ENCODE data around the gene ISOC2.

The ISOC2 gene

GRCh38 chr19:55471266-55471665 is 9.8 kb upstream of the ISOC2 start:
- Histone ChIP-seq H3K9ac (ENCODE audit: low read depth, low read length) (no peak overlapping the region), H3K4me3 (ENCODE audit: low read length) (no peak overlapping the region), H3K27ac (ENCODE audit: low read length) (no peak overlapping the region)

GRCh38 chr19:55468054-55468393 is 6.6 kb upstream of the ISOC2 start:
- Histone ChIP-seq H3K36me3 (ENCODE audit: insufficient read depth, low read depth, low read length) (no peaks in the 10 kb centered on the region), H3K9me3 (ENCODE audit: insufficient read depth, low read depth, low read length) (no peaks in the 10 kb centered on the region), H3K4me3 (ENCODE audit: low read length) (no peak overlapping the region), H3K4me1 (ENCODE audit: insufficient read depth, low read length) (peaks cover 6% of the 10 kb centered on the region; the same call in 1 of the 2 replicates), H3K9ac (ENCODE audit: low read depth, low read length) (no peak overlapping the region), H3K27me3 (ENCODE audit: insufficient read depth, low read length) (peaks cover 40% of the 10 kb centered on the region), H3K27ac (ENCODE audit: low read length) (no peak overlapping the region)

More at GRCh38 chr19:55471266-55471665, 9.8 kb upstream of the ISOC2 start:
- Histone ChIP-seq H3K4me1 (ENCODE audit: insufficient read depth, low read length) (no peaks in the 10 kb centered on the region; the same call in 1 of the 2 replicates), H3K9me3 (ENCODE audit: insufficient read depth, low read depth, low read length) (no peaks in the 10 kb centered on the region), H3K27me3 (ENCODE audit: insufficient read depth, low read length) (peaks cover 11% of the 10 kb centered on the region), H3K36me3 (ENCODE audit: insufficient read depth, low read depth, low read length) (no peaks in the 10 kb centered on the region)

GRCh38 chr19:55467236-55468053 is 6.0 kb upstream of the ISOC2 start:
- Histone ChIP-seq H3K9ac (ENCODE audit: low read depth, low read length) (no peak overlapping the region), H3K27ac (ENCODE audit: low read length) (no peak overlapping the region), H3K27me3 (ENCODE audit: insufficient read depth, low read length) (peaks cover 45% of the 10 kb centered on the region), H3K36me3 (ENCODE audit: insufficient read depth, low read depth, low read length) (no peaks in the 10 kb centered on the region), H3K9me3 (ENCODE audit: insufficient read depth, low read depth, low read length) (no peaks in the 10 kb centered on the region), H3K4me3 (ENCODE audit: low read length) (no peak overlapping the region), H3K4me1 (ENCODE audit: insufficient read depth, low read length) (peaks cover 6% of the 10 kb centered on the region; the same call in 1 of the 2 replicates)

GRCh38 chr19:55466241-55466614 is 4.8 kb upstream of the ISOC2 start:
- peaks cover 49% of the 10 kb centered on the region for H3K27me3 ChIP-seq (ENCODE audit: insufficient read depth, low read length)

DNA sequence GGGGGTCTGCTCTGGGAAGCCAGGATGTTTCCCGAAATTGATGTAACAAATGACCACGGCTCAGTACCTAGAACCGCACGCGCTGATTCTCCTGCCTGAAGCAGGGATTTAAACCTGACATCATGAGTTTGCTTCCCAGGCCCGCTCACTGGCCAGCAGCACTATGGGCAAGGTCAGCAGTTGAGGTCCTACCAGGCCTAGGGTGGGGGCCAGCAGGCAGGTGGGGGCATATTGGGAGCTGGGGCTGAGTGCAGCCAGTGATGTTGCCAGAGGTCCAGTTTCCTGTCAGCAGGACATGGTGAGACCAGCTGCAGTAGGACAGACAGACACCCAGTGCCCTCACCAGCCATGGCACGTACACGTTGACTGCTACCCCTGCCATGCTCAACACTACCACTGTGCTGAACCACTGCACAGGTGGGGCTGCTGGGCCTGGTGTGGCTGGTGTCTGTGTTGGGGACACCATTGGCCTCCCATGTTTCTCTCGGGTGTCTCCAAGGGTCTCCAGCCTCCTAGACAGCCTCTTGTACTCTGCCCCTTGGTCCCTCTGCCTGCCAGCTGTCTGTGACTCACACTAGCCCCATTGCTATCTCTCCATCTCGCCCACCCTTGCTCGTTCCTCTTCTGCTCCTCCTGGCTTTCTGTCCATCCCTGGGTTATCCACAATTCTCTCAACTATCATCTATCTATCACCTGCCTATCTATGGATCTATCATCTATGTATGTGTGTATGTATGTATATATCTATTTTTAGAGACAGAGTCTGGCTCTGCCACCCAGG is 4.2 kb upstream of the ISOC2 start:
- H3K27ac ChIP-seq (ENCODE audit: low read length), result no peak overlapping the region
- no peak overlapping the region; the same call in 1 of the 2 replicates for H3K9ac ChIP-seq (ENCODE audit: low read depth, low read length)
- no peaks in the 10 kb centered on the region for H3K36me3 ChIP-seq (ENCODE audit: insufficient read depth, low read depth, low read length)
- peaks cover 49% of the 10 kb centered on the region for H3K27me3 ChIP-seq (ENCODE audit: insufficient read depth, low read length)
- no peak overlapping the region for H3K4me3 ChIP-seq (ENCODE audit: low read length)
- H3K9me3 ChIP-seq (ENCODE audit: insufficient read depth, low read depth, low read length), result no peaks in the 10 kb centered on the region
- H3K4me1 ChIP-seq (ENCODE audit: insufficient read depth, low read length), result peaks cover 6% of the 10 kb centered on the region; the same call in 1 of the 2 replicates

More at GRCh38 chr19:55466241-55466614, 4.8 kb upstream of the ISOC2 start:
- Histone ChIP-seq H3K36me3 (ENCODE audit: insufficient read depth, low read depth, low read length) (no peaks in the 10 kb centered on the region), H3K9me3 (ENCODE audit: insufficient read depth, low read depth, low read length) (no peaks in the 10 kb centered on the region), H3K4me1 (ENCODE audit: insufficient read depth, low read length) (peaks cover 6% of the 10 kb centered on the region; the same call in 1 of the 2 replicates), H3K4me3 (ENCODE audit: low read length) (no peak overlapping the region), H3K9ac (ENCODE audit: low read depth, low read length) (no peak overlapping the region), H3K27ac (ENCODE audit: low read length) (no peak overlapping the region)

DNA sequence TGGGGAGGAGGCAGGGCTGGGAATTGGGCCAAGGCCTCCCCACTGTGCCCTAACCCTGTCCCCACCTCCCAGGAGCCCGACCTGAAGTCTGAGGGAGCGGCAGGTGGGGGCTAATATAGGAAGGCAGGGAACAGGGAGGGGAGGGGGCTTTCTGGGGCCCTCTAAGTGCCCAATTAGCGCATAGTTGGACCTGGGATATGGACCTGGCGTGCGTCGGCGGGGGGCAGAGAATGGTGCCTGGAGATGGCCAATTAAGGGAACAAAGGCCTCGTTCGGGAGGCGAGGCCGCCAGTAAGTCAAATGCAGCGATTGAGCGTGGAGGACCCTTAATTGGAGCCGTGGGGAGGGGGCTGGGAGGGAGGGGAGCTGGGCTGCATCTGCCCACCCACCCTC is 3.2 kb upstream of the ISOC2 start, which contains the start of gene C19orf85:
C19orf85 (minus strand) TSS at position 90 of the 393 bp plus-strand sequence. CDS start 197 bp downstream, outside the sequence.
- H3K27ac ChIP-seq (ENCODE audit: low read length), result no peak within 1 kb of the TSS
- H3K4me1 ChIP-seq (ENCODE audit: insufficient read depth, low read length), result peaks cover 14% of the 10 kb centered on the region; the same call in 1 of the 2 replicates
- H3K27me3 ChIP-seq (ENCODE audit: insufficient read depth, low read length), result peaks cover 49% of the 10 kb centered on the region
- 0 out of 2 replicates have a peak within 1 kb of the TSS, but pooled peaks have one; percentile 26 for H3K4me3 ChIP-seq (ENCODE audit: low read length)
- peak within 1 kb of the TSS; percentile 27; the same call in 1 of the 2 replicates for H3K9ac ChIP-seq (ENCODE audit: low read depth, low read length)
- no peaks in the 10 kb centered on the region for H3K36me3 ChIP-seq (ENCODE audit: insufficient read depth, low read depth, low read length)
- no peaks in the 10 kb centered on the region for H3K9me3 ChIP-seq (ENCODE audit: insufficient read depth, low read depth, low read length)

DNA sequence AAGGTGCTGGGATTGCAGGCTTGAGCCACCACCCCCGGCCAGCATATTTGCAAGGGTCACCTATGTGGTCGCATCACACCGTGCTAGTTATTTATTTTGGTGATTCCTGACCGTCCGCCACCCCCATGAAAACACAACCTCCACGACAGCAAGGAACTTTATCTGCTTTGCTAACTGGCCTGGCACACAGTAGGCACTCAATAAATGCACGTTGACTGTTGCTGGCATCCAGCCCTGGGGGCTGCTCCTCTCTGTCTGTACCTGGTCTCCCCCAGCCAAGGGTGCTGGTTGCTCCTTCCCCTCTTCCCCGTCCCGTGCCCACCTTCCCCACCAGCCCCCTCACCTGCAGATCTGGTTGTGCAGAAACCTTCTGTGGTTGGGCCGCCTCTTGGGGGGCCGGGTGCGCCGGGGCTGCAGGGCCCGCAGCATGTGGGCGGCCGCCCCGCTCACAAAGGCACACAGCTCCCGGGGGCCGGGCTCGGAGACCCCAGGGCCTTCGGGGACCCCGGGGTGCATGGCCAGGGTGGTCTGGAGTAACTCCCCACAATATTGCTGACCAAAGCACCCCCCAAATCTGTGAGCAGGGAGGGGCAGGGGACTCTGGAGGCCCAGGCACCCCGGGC is 2.7 kb upstream of the ISOC2 start:
- no peaks in the 10 kb centered on the region for H3K9me3 ChIP-seq (ENCODE audit: insufficient read depth, low read depth, low read length)
- peaks cover 14% of the 10 kb centered on the region; the same call in 1 of the 2 replicates for H3K4me1 ChIP-seq (ENCODE audit: insufficient read depth, low read length)
- H3K9ac ChIP-seq (ENCODE audit: low read depth, low read length), result peak overlapping the region; percentile 27; the same call in 1 of the 2 replicates
- H3K27ac ChIP-seq (ENCODE audit: low read length), result no peak overlapping the region
- peaks cover 49% of the 10 kb centered on the region for H3K27me3 ChIP-seq (ENCODE audit: insufficient read depth, low read length)
- no peaks in the 10 kb centered on the region for H3K36me3 ChIP-seq (ENCODE audit: insufficient read depth, low read depth, low read length)
- 0 out of 2 replicates have a peak overlapping the region, but pooled peaks have one; percentile 26 for H3K4me3 ChIP-seq (ENCODE audit: low read length)

DNA sequence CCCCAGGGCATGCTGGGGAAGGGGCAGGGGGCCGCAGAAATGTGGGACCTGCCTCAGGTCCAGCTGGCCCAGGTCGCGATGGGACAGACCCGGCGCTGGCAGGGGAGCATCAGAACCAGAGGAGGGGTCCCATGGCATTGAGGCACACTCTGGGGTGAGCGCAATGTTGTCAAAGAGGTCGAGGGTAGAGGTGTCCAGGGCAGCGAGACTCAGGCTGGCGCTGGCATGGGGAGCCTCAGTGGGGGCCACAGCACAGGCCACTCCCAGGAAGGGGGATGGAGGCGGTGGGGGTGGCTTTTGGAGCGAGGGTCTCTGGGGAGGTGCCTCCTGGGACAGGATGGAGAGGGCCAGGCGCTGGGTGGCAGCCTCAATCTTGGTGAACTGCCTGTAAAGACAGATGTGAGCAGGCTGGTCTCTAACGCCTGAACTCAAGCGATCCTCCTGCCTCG is 2.2 kb upstream of the ISOC2 start:
- Histone ChIP-seq H3K9ac (ENCODE audit: low read depth, low read length) (no peak overlapping the region), H3K27me3 (ENCODE audit: insufficient read depth, low read length) (peaks cover 49% of the 10 kb centered on the region), H3K4me1 (ENCODE audit: insufficient read depth, low read length) (peaks cover 14% of the 10 kb centered on the region; the same call in 1 of the 2 replicates), H3K4me3 (ENCODE audit: low read length) (no peak overlapping the region), H3K36me3 (ENCODE audit: insufficient read depth, low read depth, low read length) (no peaks in the 10 kb centered on the region), H3K27ac (ENCODE audit: low read length) (no peak overlapping the region), H3K9me3 (ENCODE audit: insufficient read depth, low read depth, low read length) (no peaks in the 10 kb centered on the region)

DNA sequence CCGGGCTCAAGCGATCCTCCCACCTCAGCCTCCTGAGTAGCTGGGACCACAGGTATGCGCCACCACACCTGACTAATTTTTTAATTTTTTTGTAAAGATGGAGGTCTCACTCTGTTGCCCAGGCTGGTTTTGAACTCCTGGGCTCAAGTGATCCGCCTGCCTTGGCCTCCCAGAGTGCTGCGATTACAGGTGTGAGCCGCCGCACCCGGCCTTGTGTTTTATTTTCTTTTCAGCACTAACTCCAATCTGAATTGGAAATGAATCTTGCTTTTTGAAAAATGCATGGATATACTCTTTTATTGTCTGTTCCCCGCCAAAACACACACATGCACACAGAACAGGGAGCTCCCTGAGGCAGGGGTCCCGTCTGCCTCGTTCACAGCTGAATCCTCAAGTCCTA is 1.3 kb upstream of the ISOC2 start:
- H3K4me1 ChIP-seq (ENCODE audit: insufficient read depth, low read length), result peaks cover 14% of the 10 kb centered on the region; the same call in 1 of the 2 replicates
- no peak overlapping the region for H3K9ac ChIP-seq (ENCODE audit: low read depth, low read length)
- H3K27me3 ChIP-seq (ENCODE audit: insufficient read depth, low read length), result peaks cover 49% of the 10 kb centered on the region
- no peaks in the 10 kb centered on the region for H3K9me3 ChIP-seq (ENCODE audit: insufficient read depth, low read depth, low read length)
- no peaks in the 10 kb centered on the region for H3K36me3 ChIP-seq (ENCODE audit: insufficient read depth, low read depth, low read length)
- no peak overlapping the region for H3K27ac ChIP-seq (ENCODE audit: low read length)
- H3K4me3 ChIP-seq (ENCODE audit: low read length), result no peak overlapping the region

DNA sequence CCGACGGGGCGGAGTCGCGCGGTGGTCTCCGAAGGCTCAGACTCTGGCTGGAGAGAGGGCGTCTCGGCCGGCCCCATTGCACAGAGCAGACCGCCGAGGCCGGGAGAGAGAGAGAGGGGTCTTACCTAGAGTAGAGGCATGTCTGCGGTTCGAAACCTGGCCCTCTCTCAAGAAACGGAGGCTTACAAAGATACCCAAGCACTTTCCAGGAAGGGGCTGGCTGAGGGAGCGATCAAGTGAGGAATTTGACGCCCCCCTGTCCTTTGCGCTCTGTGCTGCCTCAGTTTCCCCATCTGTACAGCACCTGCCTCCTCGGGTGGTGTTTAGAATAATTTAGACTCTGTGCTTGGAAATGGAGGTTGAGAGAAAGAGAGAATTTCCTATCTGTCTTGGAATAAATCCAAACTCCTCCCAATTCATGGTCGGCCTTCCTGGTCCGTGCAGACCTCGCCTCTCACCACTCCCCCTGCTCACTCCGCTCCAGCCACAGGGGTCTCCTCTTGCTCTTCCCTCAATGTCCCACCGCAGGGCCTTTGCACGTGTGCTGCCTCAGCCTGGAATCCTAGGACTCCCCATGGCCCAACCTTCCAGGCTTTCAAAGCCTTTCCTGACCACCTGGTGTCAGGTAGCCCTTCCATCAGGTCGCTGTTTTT is 658 bp upstream of the ISOC2 start:
- Histone ChIP-seq H3K4me1 (ENCODE audit: insufficient read depth, low read length) (peaks cover 14% of the 10 kb centered on the region; the same call in 1 of the 2 replicates), H3K27ac (ENCODE audit: low read length) (no peak overlapping the region), H3K36me3 (ENCODE audit: insufficient read depth, low read depth, low read length) (no peaks in the 10 kb centered on the region), H3K27me3 (ENCODE audit: insufficient read depth, low read length) (peaks cover 44% of the 10 kb centered on the region), H3K9me3 (ENCODE audit: insufficient read depth, low read depth, low read length) (no peaks in the 10 kb centered on the region), H3K9ac (ENCODE audit: low read depth, low read length) (peak overlapping the region; percentile 68; the same call in 1 of the 2 replicates), H3K4me3 (ENCODE audit: low read length) (peak overlapping the region; percentile 64)
